SKM-1 treated with dmso at 0.1 percent for 144 hours (cell line): ENCODE measurements around the gene MALAT1.
"Not testable (repeated sequence)": the region's sequence is repeated elsewhere in the genome, so short reads cannot be mapped to it uniquely, and the experiment has no call there.

ENCODE experiments used
- DNase-seq: peaks from one replicate; lab custom pipeline; 2025; ENCODE audit not compliant: unreplicated experiment; lab: John Stamatoyannopoulos, UW

MALAT1 gene

GRCh38 chr11:65497141-65498041, 1.5 kb upstream of the MALAT1 start:
- peak; percentile 100 for DNase-seq

GRCh38 chr11:65498042-65498726, 661 bp upstream of the MALAT1 start:
- DNase-seq = peak; percentile 66

GRCh38 chr11:65498727-65498976, 193 bp upstream of the MALAT1 start:
- no peak for DNase-seq

- no peak for DNase-seq
Measured at GRCh38 chr11:65499713-65500386, 1.0 kb downstream of the MALAT1 start.

- peak; percentile 35 for DNase-seq
Measured at GRCh38 chr11:65500387-65501185, 1.7 kb downstream of the MALAT1 start.

GRCh38 chr11:65501186-65501471, 2.3 kb downstream of the MALAT1 start:
- DNase-seq = no peak

GRCh38 chr11:65501472-65502273, 2.8 kb downstream of the MALAT1 start:
- no peak for DNase-seq

- DNase-seq = no peak
Measured at GRCh38 chr11:65502274-65502554, 3.4 kb downstream of the MALAT1 start.

- no peak for DNase-seq
Measured at GRCh38 chr11:65502555-65503367, 3.9 kb downstream of the MALAT1 start.

GRCh38 chr11:65503368-65503948, 4.6 kb downstream of the MALAT1 start:
- no peak for DNase-seq

- DNase-seq = no peak
Measured at GRCh38 chr11:65503949-65504673, 5.3 kb downstream of the MALAT1 start.

GRCh38 chr11:65504674-65505465, 6.0 kb downstream of the MALAT1 start:
- DNase-seq = no peak

- no peak for DNase-seq
Measured at GRCh38 chr11:65505466-65506289, 6.8 kb downstream of the MALAT1 start.

GRCh38 chr11:65506290-65506771, 7.5 kb downstream of the MALAT1 start:
- peak; percentile 32 for DNase-seq

- no peak for DNase-seq
Measured at GRCh38 chr11:65506772-65507505, 8.1 kb downstream of the MALAT1 start.

- not testable (repeated sequence) for DNase-seq
Measured at GRCh38 chr11:65512311-65512710, 13.5 kb downstream of the MALAT1 start.
